A549 (cell line): Measurements from ENCODE around the gene ARMH1.

ENCODE experiments used
- EP300 ChIP-seq, 2 experiments: fragments of >200 bp; sonication (Bioruptor Twin); formaldehyde crosslinking; IDR thresholded peaks; 2 replicates in 1 of 2; 3 replicates in 1 of 2; pipeline ENCODE4 v1.6.1; 2016 to 2017
- ESRRA ChIP-seq: fragments of 150-350 bp; IDR thresholded peaks from 2 replicates; pipeline ENCODE4 v1.6.1; 2014; ENCODE audit warnings: mild to moderate bottlenecking, low read length, borderline replicate concordance
- HOXA7 ChIP-seq: fragments of 250-450 bp; sonication (Bioruptor Pico); IDR thresholded peaks from 2 replicates; pipeline ENCODE4 v1.5.0; 2020; ENCODE audit warnings: mild to moderate bottlenecking, moderate library complexity
- JUN ChIP-seq, 2 experiments: fragments of >200 bp; sonication (Bioruptor Twin); formaldehyde crosslinking; IDR thresholded peaks; 2 replicates in 1 of 2; 3 replicates in 1 of 2; pipeline ENCODE4 v1.6.1; 2016 to 2017
- KDM5A ChIP-seq: fragments of 200-600 bp; sonication (generic); IDR thresholded peaks from 2 replicates; pipeline ENCODE4 v1.6.1; 2016; ENCODE audit warnings: antibody characterized with exemption, mild to moderate bottlenecking

- TF ChIP-seq KDM5A (no peak), EP300 (IDR thresholded peaks at IDR 0.05) (no peak), JUN (IDR thresholded peaks at IDR 0.05) (no peak), ESRRA (no peak), HOXA7 (no peak)
Measured at GRCh38 chr1:44672254-44672955, 2.1 kb upstream of the ARMH1 start.
